PC-9 (cell line): ENCODE measurements around the gene ATP6V0D1.

Source experiments
- CTCF ChIP-seq: fragments of 200-600 bp; sonication (generic); conservative IDR thresholded peaks from 2 replicates; pipeline ENCODE4 v1.6.1; 2017; ENCODE audit warnings: mixed run types, antibody characterized with exemption, mild to moderate bottlenecking, moderate library complexity
- EZH2 ChIP-seq: fragments of 200-600 bp; sonication (generic); IDR thresholded peaks from 2 replicates; pipeline ENCODE4 v1.8.0; 2017; ENCODE audit warnings: antibody characterized with exemption, low read depth

GRCh38 chr16:67423611-67424260 lies 57.2 kb downstream of the ATP6V0D1 start:
- TF ChIP-seq EZH2: no peak
- no peak for TF ChIP-seq CTCF
